Muscle of back (tissue), 11 donors: Measurements from ENCODE around the gene SPIC. TPM values are rescaled to one million over a fixed set of nuclear protein-coding genes. Genes with fewer than 3 reads are reported as not detected.

Experiments
- DNase-seq, 3 donors: peaks; one replicate each; pipeline versions ENCODE4 v3.0.0 to v3.0.0-alpha.2; 2013
- polyA plus RNA-seq, 10 donors: library from polyadenylated mRNA; unstranded; fragments of 120-200 nt; gene quantifications; one replicate each; pipeline ENCODE4 v1.2.1, GENCODE V29; 2013; ENCODE audit not compliant: insufficient read length in 10 of 10

The SPIC gene
- polyA plus RNA-seq, 10 donors: 0.21 TPM; not detected in 9

GRCh38 chr12:101527682-101528081 is 52.5 kb downstream of the SPIC start:
- DNase-seq: peak in 1 of 3 donors; percentile 1

- DNase-seq: no peak
Observed at GRCh38 chr12:101536069-101536674, 61.0 kb downstream of the SPIC start.

Other genes with a start within 250 kb of the SPIC start
- gene UTP20, start 195.2 kb upstream of the SPIC start, polyA plus RNA-seq: 10 to 100 TPM in 8 of 10 donors, 1 to 10 TPM in 2; 9.4 to 14.5 (median 12.6) TPM
- gene ARL1, start 67.6 kb upstream of the SPIC start, polyA plus RNA-seq: 10 to 100 TPM; 83.4 to 98.1 (median 87.6) TPM
- gene MYBPC1, start 119.6 kb downstream of the SPIC start, polyA plus RNA-seq: 1,000 to 10,000 TPM; 1,375 to 4,608 (median 2,972) TPM
- gene CHPT1, start 222.3 kb downstream of the SPIC start, polyA plus RNA-seq: 10 to 100 TPM; 22.0 to 36.2 (median 27.7) TPM